SK-N-MC (cell line): Measurements from ENCODE around the gene TTLL11.

Source experiments
- FOXP2 ChIP-seq: optimal IDR thresholded peaks from 2 replicates; pipeline ENCODE3; 2011; ENCODE audit warnings: mild to moderate bottlenecking, moderate library complexity; ENCODE audit not compliant: insufficient read depth; ENCODE audit errors: extremely low read length, control extremely low read depth
- POLR2AphosphoS5 ChIP-seq: IDR thresholded peaks from 2 replicates; pipeline ENCODE4 v1.6.1; 2012; ENCODE audit warnings: mild to moderate bottlenecking, low read depth, low read length, borderline replicate concordance

GRCh38 chr9:122119721-122120120 lies 26.6 kb upstream of the TTLL11 start:
- TF ChIP-seq FOXP2, result no peak
- no peak for TF ChIP-seq POLR2AphosphoS5
